ENCODE data around the gene CCL15. TPM values are rescaled to one million over a fixed set of nuclear protein-coding genes. Genes with fewer than 3 reads are reported as not detected.

The CCL15 gene
- total and polyA plus RNA-seq, 2 donors from 2014 or later, result 0.82 to 22.2 TPM

- peak overlapping the region in 1 of 2 donors; percentile 13 for H3K27ac ChIP-seq (ENCODE audit: low read depth in 2 of 2, low read length in 2 of 2)
- intact Hi-C loops (cut with DNase I), result no loop called here
These were observed 27.8 kb downstream of the CCL15 start for GRCh38 chr17:35973333-35974260.

GRCh38 chr17:35972945-35973332 lies 28.4 kb downstream of the CCL15 start:
- TF ChIP-seq CTCF (IDR thresholded peaks at IDR 0.05; ENCODE audit: borderline replicate concordance, extremely low read depth, insufficient read depth), result no peak
- Histone ChIP-seq H3K9ac (ENCODE audit: low read length in 3 of 3) (no peak overlapping the region), H3K27me3 (ENCODE audit: control insufficient read depth, insufficient read depth, low read length) (no peaks in the 10 kb centered on the region), H3K4me3 (ENCODE audit: low read length in 3 of 3) (no peak overlapping the region), H3K4me1 (ENCODE audit: control insufficient read depth in 2 of 3, insufficient read depth in 2 of 3, low read depth in 1 of 3, low read length in 3 of 3) (peaks cover 0 to 14% (median 14%) of the 10 kb centered on the region in 3 donors), H3K9me3 (ENCODE audit: control insufficient read depth in 2 of 3, insufficient read depth in 1 of 3, low read length in 3 of 3) (no peaks in the 10 kb centered on the region), H3K36me3 (ENCODE audit: control insufficient read depth in 2 of 3, insufficient read depth in 3 of 3, low read length in 3 of 3) (no peaks in the 10 kb centered on the region), H3K27ac (ENCODE audit: low read depth in 2 of 2, low read length in 2 of 2) (peak overlapping the region in 1 of 2 donors; percentile 35)
- intact Hi-C loops (cut with DNase I), result no loop called here
- FAIRE-seq (no peak), DNase-seq (no peak)

More at GRCh38 chr17:35973333-35974260, 27.8 kb downstream of the CCL15 start:
- Histone ChIP-seq H3K9me3 (ENCODE audit: control insufficient read depth in 2 of 3, insufficient read depth in 1 of 3, low read length in 3 of 3) (no peaks in the 10 kb centered on the region), H3K9ac (ENCODE audit: low read length in 3 of 3) (no peak overlapping the region), H3K4me3 (ENCODE audit: low read length in 3 of 3) (no peak overlapping the region), H3K27me3 (ENCODE audit: control insufficient read depth, insufficient read depth, low read length) (no peaks in the 10 kb centered on the region), H3K4me1 (ENCODE audit: control insufficient read depth in 2 of 3, insufficient read depth in 2 of 3, low read depth in 1 of 3, low read length in 3 of 3) (peaks cover 0 to 14% (median 14%) of the 10 kb centered on the region in 3 donors), H3K36me3 (ENCODE audit: control insufficient read depth in 2 of 3, insufficient read depth in 3 of 3, low read length in 3 of 3) (no peaks in the 10 kb centered on the region)
- DNase-seq (peak in 2 of 5 donors; percentile 19 to 31), FAIRE-seq (no peak)
- TF ChIP-seq CTCF (IDR thresholded peaks at IDR 0.05; ENCODE audit: borderline replicate concordance, extremely low read depth, insufficient read depth), result no peak

GRCh38 chr17:35972535-35972934 lies 28.8 kb downstream of the CCL15 start:
- intact Hi-C loops (cut with DNase I), result no loop called here
- Histone ChIP-seq H3K36me3 (ENCODE audit: control insufficient read depth in 2 of 3, insufficient read depth in 3 of 3, low read length in 3 of 3) (no peaks in the 10 kb centered on the region), H3K27me3 (ENCODE audit: control insufficient read depth, insufficient read depth, low read length) (no peaks in the 10 kb centered on the region), H3K4me3 (ENCODE audit: low read length in 3 of 3) (no peak overlapping the region), H3K4me1 (ENCODE audit: control insufficient read depth in 2 of 3, insufficient read depth in 2 of 3, low read depth in 1 of 3, low read length in 3 of 3) (peaks cover 0 to 14% (median 14%) of the 10 kb centered on the region in 3 donors), H3K27ac (ENCODE audit: low read depth in 2 of 2, low read length in 2 of 2) (peak overlapping the region in 1 of 2 donors; percentile 35), H3K9me3 (ENCODE audit: control insufficient read depth in 2 of 3, insufficient read depth in 1 of 3, low read length in 3 of 3) (no peaks in the 10 kb centered on the region), H3K9ac (ENCODE audit: low read length in 3 of 3) (no peak overlapping the region)
- TF ChIP-seq CTCF (IDR thresholded peaks at IDR 0.05; ENCODE audit: borderline replicate concordance, extremely low read depth, insufficient read depth), result no peak
- FAIRE-seq, result no peak
- DNase-seq, result no peak

Measured in kidney (tissue), 14 donors.